ENCODE data around the gene WDR36. TPM values are rescaled to one million over a fixed set of nuclear protein-coding genes. Genes with fewer than 3 reads are reported as not detected.

WDR36 gene
- total and polyA plus RNA-seq, 12 donors, result 6.6 to 86.1 (median 22.7) TPM

DNA sequence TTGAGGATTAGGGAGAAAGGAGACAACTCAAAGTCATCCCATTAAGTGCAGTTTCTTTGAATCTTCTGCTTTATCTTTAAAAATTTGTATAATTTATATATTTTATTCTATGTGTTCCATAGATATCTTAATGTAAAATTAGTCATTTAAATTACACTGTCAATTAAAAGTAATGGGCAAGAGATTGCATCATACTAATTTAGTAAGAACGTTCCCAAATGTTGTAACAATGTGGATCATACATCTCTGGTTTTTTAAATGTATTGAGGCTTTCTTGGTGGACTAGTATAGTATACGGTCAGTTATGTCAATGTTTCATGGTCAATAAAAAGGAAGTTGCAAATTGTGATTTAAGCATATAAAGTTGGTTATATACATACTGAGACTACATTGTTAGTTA is 14.5 kb upstream of the WDR36 start:
- WGBS, 4 donors, result 64 to 73% (median 66%) methylated on average over 2 of the region's 2 CpGs
- TF ChIP-seq, protein P1, sequence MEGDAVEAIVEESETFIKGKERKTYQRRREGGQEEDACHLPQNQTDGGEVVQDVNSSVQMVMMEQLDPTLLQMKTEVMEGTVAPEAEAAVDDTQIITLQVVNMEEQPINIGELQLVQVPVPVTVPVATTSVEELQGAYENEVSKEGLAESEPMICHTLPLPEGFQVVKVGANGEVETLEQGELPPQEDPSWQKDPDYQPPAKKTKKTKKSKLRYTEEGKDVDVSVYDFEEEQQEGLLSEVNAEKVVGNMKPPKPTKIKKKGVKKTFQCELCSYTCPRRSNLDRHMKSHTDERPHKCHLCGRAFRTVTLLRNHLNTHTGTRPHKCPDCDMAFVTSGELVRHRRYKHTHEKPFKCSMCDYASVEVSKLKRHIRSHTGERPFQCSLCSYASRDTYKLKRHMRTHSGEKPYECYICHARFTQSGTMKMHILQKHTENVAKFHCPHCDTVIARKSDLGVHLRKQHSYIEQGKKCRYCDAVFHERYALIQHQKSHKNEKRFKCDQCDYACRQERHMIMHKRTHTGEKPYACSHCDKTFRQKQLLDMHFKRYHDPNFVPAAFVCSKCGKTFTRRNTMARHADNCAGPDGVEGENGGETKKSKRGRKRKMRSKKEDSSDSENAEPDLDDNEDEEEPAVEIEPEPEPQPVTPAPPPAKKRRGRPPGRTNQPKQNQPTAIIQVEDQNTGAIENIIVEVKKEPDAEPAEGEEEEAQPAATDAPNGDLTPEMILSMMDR (IDR thresholded peaks at IDR 0.05), result no peak
- no peak for TF ChIP-seq POLR2A (IDR thresholded peaks at IDR 0.05)
- Histone ChIP-seq H3K4me1 (replicated peaks in 1 of 2) (peaks cover 0 to 7% of the 10 kb centered on the region in 2 donors), H3K36me3 (replicated peaks in 1 of 2) (no peaks in the 10 kb centered on the region), H3K4me3 (no peak overlapping the region), H3K27ac (no peak overlapping the region), H3K27me3 (peaks cover 5% of the 10 kb centered on the region), H3K9me3 (replicated peaks in 1 of 3) (no peaks in the 10 kb centered on the region)
- intact Hi-C loops (cut with DNase I), result no loop called here
- no peak for DNase-seq

DNA sequence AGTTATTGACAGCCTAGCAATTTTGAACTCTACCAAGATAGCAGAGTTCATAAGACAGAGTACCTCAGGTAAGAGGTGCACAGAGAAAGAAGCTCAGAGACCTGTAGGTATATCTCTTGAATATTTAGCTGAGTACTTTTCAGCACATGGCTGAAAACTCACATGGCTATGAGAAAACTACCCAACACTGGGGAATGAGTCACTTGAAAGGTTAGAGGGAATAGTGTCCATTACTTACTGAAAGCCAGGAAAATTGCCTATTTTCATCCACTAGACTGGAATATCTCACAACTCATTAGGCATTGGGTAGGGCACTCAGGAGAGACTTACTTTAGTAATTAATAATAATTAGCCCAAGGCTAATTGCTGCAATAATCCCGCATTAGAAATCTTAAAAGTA is 12.3 kb upstream of the WDR36 start:
- intact Hi-C loops (cut with DNase I), result no loop called here
- Histone ChIP-seq H3K36me3 (replicated peaks in 1 of 2) (no peaks in the 10 kb centered on the region), H3K9me3 (replicated peaks in 1 of 3) (no peaks in the 10 kb centered on the region), H3K27ac (no peak overlapping the region), H3K4me3 (no peak overlapping the region), H3K4me1 (replicated peaks in 1 of 2) (no peaks in the 10 kb centered on the region), H3K27me3 (no peaks in the 10 kb centered on the region)
- TF ChIP-seq, protein P1 (IDR thresholded peaks at IDR 0.05), result no peak
- TF ChIP-seq POLR2A (IDR thresholded peaks at IDR 0.05), result no peak
- DNase-seq, result no peak
- WGBS, 4 donors, result 63 to 78% (median 73%) methylated on average over 1 of the region's 1 CpG

DNA sequence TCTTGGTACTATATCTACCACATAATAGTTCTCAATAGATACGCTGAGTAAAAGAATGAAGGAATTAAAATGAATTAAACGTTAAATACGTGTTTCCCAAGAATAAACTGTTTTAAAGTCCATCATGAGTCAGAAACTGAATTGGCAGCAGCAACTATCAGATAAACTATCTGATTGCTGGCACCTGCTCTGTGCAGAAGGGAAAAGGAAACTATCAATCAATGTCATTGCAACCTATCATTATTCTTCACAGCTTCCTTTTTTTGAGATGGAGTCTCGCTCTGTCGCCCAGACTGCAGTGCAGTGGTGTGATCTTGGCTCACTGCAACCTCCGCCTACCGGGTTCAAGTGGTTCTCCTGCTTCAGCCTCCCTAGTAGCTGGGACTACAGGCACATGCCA is 8.8 kb upstream of the WDR36 start:
- intact Hi-C loops (cut with DNase I), result no loop called here
- Histone ChIP-seq H3K36me3 (replicated peaks in 1 of 2) (no peaks in the 10 kb centered on the region), H3K4me1 (replicated peaks in 1 of 2) (no peaks in the 10 kb centered on the region), H3K27ac (no peak overlapping the region), H3K9me3 (replicated peaks in 1 of 3) (no peaks in the 10 kb centered on the region), H3K4me3 (no peak overlapping the region), H3K27me3 (no peaks in the 10 kb centered on the region)
- no peak for DNase-seq
- WGBS, 4 donors, result 57 to 65% (median 64%) methylated on average over 7 of the region's 7 CpGs
- TF ChIP-seq POLR2A (IDR thresholded peaks at IDR 0.05), result no peak
- TF ChIP-seq, protein P1 (IDR thresholded peaks at IDR 0.05), result no peak

DNA sequence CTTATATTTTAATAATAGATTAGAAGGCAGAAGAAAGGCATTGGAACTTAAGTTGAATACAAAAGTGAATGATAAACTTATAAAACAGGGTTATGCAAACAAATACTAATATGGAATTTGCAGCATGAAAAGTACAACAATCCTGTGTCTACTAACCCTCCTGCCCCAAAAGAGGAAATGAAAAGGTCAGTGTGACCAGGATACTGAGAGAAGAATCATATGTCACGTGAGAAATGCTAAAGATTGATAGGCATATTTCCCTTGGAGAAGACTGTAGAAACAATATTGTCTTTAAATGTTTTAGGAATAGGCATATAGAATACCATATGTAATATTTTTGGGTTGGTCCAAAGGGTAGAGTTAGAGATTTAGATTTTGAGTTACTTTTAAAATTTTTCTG is 3.8 kb downstream of the WDR36 start:
- Histone ChIP-seq H3K36me3 (replicated peaks in 1 of 2) (peaks cover 0 to 25% of the 10 kb centered on the region in 2 donors), H3K4me3 (no peak overlapping the region), H3K27me3 (no peaks in the 10 kb centered on the region), H3K27ac (no peak overlapping the region), H3K4me1 (replicated peaks in 1 of 2) (peaks cover 11 to 28% of the 10 kb centered on the region in 2 donors), H3K9me3 (replicated peaks in 1 of 3) (no peaks in the 10 kb centered on the region)
- TF ChIP-seq POLR2A (IDR thresholded peaks at IDR 0.05), result no peak
- no peak for DNase-seq
- intact Hi-C loops (cut with DNase I), result loop anchor here in 1 of 2 donors (10.0 kb wide), 1 partner anchor 341 kb away; no protein-coding TSS in a partner anchor
- WGBS, 4 donors, result 65 to 81% (median 74%) methylated on average over 1 of the region's 1 CpG

DNA sequence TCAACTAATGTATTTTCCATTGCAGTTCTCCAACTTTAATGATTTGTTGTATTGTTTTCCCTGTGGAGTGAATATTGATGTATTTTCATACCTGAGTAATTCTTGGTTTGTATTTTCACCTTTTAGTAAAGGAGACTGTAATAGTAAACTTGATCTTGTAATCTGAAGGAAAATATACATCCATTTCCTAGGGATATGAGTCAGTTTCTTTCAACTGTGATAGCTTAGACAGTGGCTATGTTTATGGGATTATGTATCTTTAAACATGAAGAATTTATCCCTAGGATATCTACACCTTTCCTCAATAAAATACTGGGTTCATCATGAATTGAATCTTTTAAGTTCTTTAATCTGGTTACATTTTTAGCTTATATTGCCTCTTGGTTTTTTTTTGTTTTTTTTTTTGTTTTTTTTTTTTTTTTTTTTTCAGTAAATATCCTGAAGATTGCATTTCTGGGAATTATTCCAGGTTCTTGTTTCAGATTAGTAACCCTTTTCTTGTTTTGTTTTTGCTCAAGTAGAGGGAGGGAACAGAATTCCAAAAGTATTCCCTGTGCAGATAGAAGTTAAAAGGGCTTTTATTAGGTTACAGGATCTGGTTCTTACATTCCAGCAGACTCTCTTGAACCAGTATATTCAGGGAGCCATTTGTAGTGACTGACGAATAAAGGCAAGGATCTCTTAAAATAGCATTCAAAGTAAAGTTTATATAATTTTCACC is 7.1 kb downstream of the WDR36 start:
- H3K36me3 ChIP-seq (replicated peaks in 1 of 2), result peaks cover 0 to 56% of the 10 kb centered on the region in 2 donors
- no peak overlapping the region for H3K4me3 ChIP-seq
- 42 to 63% (median 58%) methylated on average over 1 of the region's 1 CpG for WGBS, 4 donors
- no peaks in the 10 kb centered on the region for H3K27me3 ChIP-seq
- H3K4me1 ChIP-seq (replicated peaks in 1 of 2), result peaks cover 0 to 9% of the 10 kb centered on the region in 2 donors
- no peak overlapping the region for H3K27ac ChIP-seq
- no peaks in the 10 kb centered on the region for H3K9me3 ChIP-seq (replicated peaks in 1 of 3)
- no peak for TF ChIP-seq POLR2A (IDR thresholded peaks at IDR 0.05)
- TF ChIP-seq, protein P1 (IDR thresholded peaks at IDR 0.05), result no peak
- intact Hi-C loops (cut with DNase I), result loop anchor here in 1 of 2 donors (10.0 kb wide), 1 partner anchor 344 kb away; no protein-coding TSS in a partner anchor
- no peak for DNase-seq

Measured in adrenal gland (tissue), 12 donors.